ENCODE measurements around the gene LRRC49. TPM values are rescaled to one million over a fixed set of nuclear protein-coding genes. Genes with fewer than 3 reads are reported as not detected.

LRRC49 gene
- total and polyA plus RNA-seq, 10 of the 15 experiments (the other 5 are each of a cell fraction or from before 2014, with no cell fraction given) = 1.4 to 3.7 (median 2.9) TPM

DNA sequence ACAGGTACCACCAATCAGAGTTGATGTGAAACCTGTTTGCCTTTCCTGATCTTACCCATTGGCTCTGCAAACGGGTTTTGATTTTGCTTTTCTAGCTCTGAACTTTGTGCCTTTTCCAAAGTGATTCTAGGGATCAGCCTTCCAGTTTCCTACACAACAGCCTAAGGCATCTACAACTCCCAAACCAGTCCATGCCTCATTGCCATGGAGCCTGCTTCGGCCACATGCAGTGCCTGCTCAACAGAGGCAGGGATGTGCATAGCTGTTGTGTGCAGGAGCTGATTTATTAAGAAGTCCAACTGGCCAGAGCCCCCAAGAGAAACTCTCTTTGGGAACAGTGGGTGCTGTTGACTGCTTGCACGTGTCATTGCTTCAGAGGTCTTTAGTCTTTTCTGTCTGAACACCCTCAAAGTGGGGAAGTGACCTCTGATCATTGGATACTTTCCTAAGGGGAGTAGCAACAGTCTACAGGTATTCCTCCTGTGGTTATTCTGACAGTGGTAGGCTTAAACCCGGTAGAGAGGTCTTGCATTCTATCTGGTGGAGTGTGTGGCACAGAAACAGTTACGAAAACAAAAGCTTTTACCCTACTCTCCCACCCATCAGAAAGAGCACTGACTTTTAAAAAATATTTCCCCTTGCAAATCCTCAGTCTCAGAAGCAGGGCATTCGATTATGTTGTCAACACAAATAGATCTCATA, 186.0 kb downstream of the LRRC49 start:
- 1% methylated on average over 6 of the region's 6 CpGs for WGBS (ENCODE audit: insufficient coverage, insufficient replicate concordance, low lambda C conversion rate, missing lambda C conversion rate)
- no TSS peak for BruUV-seq (replicated peaks)
- Histone ChIP-seq H3K36me3 (ENCODE audit: control insufficient read depth in 2 of 2, insufficient read depth in 2 of 2, low read length in 1 of 2) (no peaks in the 10 kb centered on the region), H3K79me2 (ENCODE audit: control insufficient read depth, insufficient read depth, low read length) (no peaks in the 10 kb centered on the region), H3K9ac (ENCODE audit: control insufficient read depth, insufficient read depth, low read length) (no peak overlapping the region), H3K9me3 (replicated peaks; ENCODE audit: control insufficient read depth, insufficient read depth, low read length) (no peaks in the 10 kb centered on the region), H4K20me1 (ENCODE audit: control insufficient read depth, insufficient read depth) (no peaks in the 10 kb centered on the region), H3K4me3 (no peak overlapping the region), H3K4me1 (ENCODE audit: control insufficient read depth, insufficient read depth, low read length) (no peaks in the 10 kb centered on the region), H3K27ac (ENCODE audit: control insufficient read depth, insufficient read depth) (no peak overlapping the region), H3K27me3 (replicated peaks in 1 of 2; ENCODE audit: control insufficient read depth in 2 of 2, insufficient read depth in 2 of 2, low read length in 1 of 2) (no peaks in the 10 kb centered on the region), H3K4me2 (ENCODE audit: control insufficient read depth, insufficient read depth) (no peak overlapping the region), H2AFZ (ENCODE audit: control insufficient read depth, low read depth, low read length) (no peak overlapping the region)
- ChIA-PET SMC1A (ENCODE audit: uncharacterized antibody, unreplicated experiment) (interaction anchor here (0.6 kb wide), 1 partner anchor 1175 kb away, joined by 3 read pairs; no protein-coding TSS in a partner anchor), RAD21 (ENCODE audit: unreplicated experiment) (no interaction called here), POLR2A (no interaction called here), CTCF (no interaction called here)
- in situ Hi-C loops (cut with MboI) = no loop called here
- intact Hi-C loops (cut with micrococcal nuclease; ENCODE audit: unreplicated experiment) = no loop called here
- FAIRE-seq (no peak), ATAC-seq (no peak), DNase-seq (ENCODE audit: low read depth, low spot score) (no peak)
- no peak for TF ChIP-seq BRCA1 (IDR thresholded peaks at IDR 0.05; ENCODE audit: low read depth, low read length)
- no peak for TF ChIP-seq NFIC (IDR thresholded peaks at IDR 0.05; ENCODE audit: low read depth, low read length)
- TF ChIP-seq CEBPB (IDR thresholded peaks at IDR 0.05; ENCODE audit: borderline replicate concordance in 1 of 2, low read depth in 2 of 2, low read length in 2 of 2) = no peak
- TF ChIP-seq, protein P1, sequence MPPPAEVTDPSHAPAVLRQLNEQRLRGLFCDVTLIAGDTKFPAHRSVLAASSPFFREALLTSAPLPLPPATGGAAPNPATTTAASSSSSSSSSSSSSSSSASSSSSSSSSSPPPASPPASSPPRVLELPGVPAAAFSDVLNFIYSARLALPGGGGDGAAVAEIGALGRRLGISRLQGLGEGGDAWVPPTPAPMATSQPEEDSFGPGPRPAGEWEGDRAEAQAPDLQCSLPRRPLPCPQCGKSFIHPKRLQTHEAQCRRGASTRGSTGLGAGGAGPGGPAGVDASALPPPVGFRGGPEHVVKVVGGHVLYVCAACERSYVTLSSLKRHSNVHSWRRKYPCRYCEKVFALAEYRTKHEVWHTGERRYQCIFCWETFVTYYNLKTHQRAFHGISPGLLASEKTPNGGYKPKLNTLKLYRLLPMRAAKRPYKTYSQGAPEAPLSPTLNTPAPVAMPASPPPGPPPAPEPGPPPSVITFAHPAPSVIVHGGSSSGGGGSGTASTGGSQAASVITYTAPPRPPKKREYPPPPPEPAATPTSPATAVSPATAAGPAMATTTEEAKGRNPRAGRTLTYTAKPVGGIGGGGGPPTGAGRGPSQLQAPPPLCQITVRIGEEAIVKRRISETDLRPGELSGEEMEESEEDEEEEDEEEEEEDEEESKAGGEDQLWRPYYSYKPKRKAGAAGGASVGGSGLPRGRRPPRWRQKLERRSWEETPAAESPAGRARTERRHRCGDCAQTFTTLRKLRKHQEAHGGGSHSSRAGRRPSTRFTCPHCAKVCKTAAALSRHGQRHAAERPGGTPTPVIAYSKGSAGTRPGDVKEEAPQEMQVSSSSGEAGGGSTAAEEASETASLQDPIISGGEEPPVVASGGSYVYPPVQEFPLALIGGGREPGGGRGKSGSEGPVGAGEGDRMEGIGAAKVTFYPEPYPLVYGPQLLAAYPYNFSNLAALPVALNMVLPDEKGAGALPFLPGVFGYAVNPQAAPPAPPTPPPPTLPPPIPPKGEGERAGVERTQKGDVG (CRISPR knock-in tag; IDR thresholded peaks at IDR 0.05) = no peak
- no peak for TF ChIP-seq SP1 (IDR thresholded peaks at IDR 0.05; ENCODE audit: low read depth, low read length)
- TF ChIP-seq JUNB (IDR thresholded peaks at IDR 0.05) = no peak
- TF ChIP-seq, protein P2, sequence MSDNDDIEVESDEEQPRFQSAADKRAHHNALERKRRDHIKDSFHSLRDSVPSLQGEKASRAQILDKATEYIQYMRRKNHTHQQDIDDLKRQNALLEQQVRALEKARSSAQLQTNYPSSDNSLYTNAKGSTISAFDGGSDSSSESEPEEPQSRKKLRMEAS (IDR thresholded peaks at IDR 0.05; ENCODE audit: low read depth, low read length) = no peak
- TF ChIP-seq ATF7 (IDR thresholded peaks at IDR 0.05; ENCODE audit: low read depth) = no peak
- no peak for TF ChIP-seq WRNIP1 (IDR thresholded peaks at IDR 0.05; ENCODE audit: borderline replicate concordance, low read depth, low read length)
- TF ChIP-seq STAT1 (conservative IDR thresholded peaks at IDR 0.05) = no peak
- no peak for TF ChIP-seq MTA2 (IDR thresholded peaks at IDR 0.05; ENCODE audit: low read depth)
- no peak for TF ChIP-seq SMARCA5 (IDR thresholded peaks at IDR 0.05)
- TF ChIP-seq, protein P3, sequence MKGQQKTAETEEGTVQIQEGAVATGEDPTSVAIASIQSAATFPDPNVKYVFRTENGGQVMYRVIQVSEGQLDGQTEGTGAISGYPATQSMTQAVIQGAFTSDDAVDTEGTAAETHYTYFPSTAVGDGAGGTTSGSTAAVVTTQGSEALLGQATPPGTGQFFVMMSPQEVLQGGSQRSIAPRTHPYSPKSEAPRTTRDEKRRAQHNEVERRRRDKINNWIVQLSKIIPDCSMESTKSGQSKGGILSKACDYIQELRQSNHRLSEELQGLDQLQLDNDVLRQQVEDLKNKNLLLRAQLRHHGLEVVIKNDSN (IDR thresholded peaks at IDR 0.05; ENCODE audit: borderline replicate concordance, extremely low read length, insufficient read depth, low read depth, low read length) = no peak
- no peak for TF ChIP-seq SMC3 (IDR thresholded peaks at IDR 0.05; ENCODE audit: borderline replicate concordance, low read length)
- TF ChIP-seq MYB (IDR thresholded peaks at IDR 0.05; ENCODE audit: borderline replicate concordance, low read depth, low read length) = no peak
- TF ChIP-seq NRF1 (conservative IDR thresholded peaks at IDR 0.05; ENCODE audit: low read depth, low read length) = no peak
- no peak for TF ChIP-seq HDGF (IDR thresholded peaks at IDR 0.05)
- TF ChIP-seq TCF12 (IDR thresholded peaks at IDR 0.05; ENCODE audit: low read depth, low read length) = no peak

All from GM12878 (cell line).